GM15510 (cell line): ENCODE data around the gene COPS2.
A peak's percentile ranks its signal among the peaks of the same experiment; 100 is the strongest.

Experiments
- POLR2A ChIP-seq: IDR thresholded peaks from 3 replicates; pipeline ENCODE4 v1.6.1; 2011; ENCODE audit warnings: borderline replicate concordance; ENCODE audit not compliant: insufficient read length; ENCODE audit errors: extremely low read depth

Gene COPS2

DNA sequence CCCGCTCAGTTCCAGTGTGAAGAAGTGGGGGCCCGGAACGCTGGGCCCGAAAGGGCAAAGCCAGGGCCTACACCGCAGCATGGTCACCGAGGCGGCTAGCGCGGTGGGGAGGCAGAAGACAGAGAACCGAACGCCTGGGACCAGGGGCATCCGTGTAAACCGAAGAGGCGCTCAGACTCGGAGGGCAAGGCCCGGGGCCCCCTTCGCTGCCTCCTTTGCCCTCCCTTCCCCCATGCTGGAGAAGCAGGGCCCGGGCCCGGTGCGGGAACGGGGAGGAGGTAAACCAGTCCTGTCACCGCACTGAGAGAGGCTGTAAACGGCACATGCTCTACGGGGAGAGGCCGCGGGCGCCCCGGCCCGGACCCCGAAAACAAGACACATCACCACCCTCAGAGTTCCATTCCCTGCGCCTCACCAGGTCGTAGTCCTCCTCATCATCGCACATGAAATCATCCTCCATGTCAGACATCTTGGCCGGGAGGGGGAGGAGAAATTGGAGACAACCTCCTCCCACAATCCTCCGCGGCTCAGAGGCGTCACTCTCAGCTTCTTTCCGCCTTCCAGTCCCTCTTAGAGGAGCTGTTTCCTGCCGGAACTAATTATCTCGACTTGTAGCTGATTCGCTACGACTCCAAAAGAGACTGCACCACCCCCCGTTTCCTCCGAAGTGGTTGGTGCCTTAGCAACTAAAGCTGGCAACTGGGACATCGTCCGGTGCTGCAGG, at the start of gene COPS2:
Gene COPS2, minus strand, starts transcription at position 490 of the 724 bp plus-strand sequence. Its CDS starts 21 bp downstream, at position 469.
- peak; percentile 74 for TF ChIP-seq POLR2A

DNA sequence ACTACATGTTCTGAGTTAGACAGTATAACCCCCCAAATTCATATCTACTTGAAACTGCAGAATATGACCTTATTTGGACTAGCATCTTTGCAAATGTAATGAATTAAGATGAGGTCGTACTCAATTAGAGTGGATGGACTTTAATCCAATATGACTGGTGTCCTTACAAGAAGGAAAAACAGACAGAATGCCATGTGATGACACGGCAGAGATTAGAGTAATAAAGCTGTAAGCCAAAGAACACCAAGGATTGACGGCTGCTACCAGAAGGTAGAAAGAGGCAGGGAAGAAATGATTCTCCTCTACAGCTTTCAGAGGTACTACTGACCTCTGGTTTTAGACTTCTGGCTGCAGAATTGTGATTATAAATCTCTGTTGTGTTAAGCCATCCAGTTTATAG, 44.9 kb upstream of the COPS2 start:
- no peak for TF ChIP-seq POLR2A

DNA sequence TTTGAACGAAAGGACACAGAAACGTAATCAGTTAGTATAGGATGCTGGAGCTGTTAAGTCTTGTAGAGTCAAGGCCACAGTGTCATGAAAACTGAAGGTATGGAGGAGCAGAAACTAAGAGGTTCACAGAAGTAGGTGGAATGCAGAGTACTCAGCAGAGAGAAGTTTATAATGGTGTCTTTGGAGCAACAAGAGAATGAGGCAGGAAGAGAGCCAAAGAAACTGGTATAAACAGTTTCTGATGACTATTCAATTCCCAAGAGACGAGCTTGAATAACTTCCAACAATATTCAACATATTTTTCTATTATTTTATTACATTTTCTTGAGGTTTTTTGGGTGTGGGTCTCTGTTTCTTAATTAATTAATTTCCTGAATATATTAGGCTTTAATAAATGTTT, 44.3 kb upstream of the COPS2 start:
- no peak for TF ChIP-seq POLR2A

DNA sequence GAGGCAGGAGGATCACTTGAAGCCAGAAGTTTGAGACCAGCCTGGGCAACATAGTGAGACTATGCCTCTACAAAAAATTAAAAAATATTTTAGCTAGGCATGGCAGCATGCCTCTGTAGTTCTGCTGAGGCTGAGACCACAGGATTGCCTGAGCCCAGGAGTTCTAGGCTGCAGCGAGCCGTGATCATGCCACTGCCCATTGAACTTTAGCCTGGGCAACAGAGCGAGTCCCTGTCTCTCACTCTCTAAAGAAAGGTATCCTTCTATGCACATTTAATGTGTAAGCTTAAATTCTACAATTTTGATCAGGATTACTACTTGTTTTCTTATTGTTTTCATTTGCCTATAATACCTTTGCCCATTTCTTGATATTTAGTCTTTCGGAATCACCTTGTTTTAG, 41.5 kb upstream of the COPS2 start:
- TF ChIP-seq POLR2A, result no peak

DNA sequence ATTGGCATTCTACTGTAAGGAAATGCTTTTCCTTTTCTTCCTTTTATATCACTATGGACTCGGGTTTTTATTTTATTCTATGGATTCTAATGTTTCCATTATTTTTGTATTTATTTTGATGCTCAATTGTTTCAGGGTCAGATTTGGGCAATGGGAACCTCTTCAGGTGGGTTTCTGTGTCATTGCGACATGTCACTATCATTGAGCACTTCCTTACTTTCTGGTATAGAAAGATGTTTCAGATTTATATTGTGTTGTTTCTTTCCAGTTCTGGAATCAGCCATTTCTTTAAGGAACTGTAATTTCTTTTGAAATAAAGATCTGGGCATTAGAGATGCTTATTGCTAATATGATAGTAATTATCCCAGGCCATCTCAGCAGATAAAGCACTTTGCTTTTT, 36.5 kb upstream of the COPS2 start:
- no peak for TF ChIP-seq POLR2A

DNA sequence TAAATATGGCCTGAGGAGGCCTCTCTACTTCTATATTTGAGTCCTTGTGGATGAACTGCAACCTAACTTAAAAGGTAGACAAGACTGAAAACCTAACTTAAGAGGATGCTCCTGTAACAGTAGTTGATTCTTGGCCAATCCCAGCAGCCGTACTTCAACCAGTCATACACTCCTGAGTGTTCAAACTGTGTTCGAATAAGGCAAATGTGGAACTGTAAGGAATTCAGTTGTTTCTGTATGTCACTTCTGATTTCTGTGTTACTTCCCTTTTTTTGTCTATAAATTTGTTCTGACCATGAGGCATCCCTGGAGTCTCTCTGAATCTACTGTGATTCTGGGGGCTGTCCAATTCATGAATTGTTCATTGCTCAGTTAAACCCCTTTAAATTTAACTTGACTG, 35.2 kb upstream of the COPS2 start:
- TF ChIP-seq POLR2A, result no peak

DNA sequence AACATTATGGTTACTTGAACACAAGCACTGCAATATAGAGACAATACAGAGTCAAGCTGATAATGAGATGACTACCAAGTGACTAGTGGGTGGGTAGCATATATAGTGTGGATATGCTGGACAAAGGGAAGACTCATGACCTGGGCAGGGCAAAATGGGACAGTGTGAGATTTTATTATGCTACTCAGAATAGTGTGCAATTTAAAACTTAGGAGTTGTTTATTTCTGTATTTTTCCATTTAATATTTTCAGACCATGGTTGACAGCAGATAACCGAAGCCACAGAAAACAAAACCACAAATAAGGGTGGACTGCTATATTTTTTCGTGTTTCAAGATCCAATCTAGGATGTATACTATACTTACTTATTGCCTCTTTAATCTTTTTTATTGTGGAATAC, 34.2 kb upstream of the COPS2 start:
- no peak for TF ChIP-seq POLR2A

DNA sequence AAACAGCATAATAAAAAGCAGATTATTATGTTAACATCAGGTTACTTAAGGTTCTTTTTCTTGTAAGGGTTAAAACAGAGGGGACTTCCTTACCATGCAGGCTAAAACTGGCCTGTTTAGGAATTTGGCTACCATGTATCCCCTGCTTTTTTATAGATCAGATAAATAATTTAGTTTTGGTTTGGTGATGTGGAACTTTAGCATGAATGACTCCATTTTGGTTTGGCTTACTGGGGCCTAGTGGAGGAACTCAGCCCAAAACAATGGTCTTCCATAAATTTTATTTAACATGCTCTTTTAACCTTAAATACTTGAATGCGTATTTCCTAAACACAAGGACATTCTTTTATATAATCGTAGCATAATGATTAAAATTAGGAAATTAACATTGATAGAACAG, 33.5 kb upstream of the COPS2 start:
- TF ChIP-seq POLR2A, result no peak

DNA sequence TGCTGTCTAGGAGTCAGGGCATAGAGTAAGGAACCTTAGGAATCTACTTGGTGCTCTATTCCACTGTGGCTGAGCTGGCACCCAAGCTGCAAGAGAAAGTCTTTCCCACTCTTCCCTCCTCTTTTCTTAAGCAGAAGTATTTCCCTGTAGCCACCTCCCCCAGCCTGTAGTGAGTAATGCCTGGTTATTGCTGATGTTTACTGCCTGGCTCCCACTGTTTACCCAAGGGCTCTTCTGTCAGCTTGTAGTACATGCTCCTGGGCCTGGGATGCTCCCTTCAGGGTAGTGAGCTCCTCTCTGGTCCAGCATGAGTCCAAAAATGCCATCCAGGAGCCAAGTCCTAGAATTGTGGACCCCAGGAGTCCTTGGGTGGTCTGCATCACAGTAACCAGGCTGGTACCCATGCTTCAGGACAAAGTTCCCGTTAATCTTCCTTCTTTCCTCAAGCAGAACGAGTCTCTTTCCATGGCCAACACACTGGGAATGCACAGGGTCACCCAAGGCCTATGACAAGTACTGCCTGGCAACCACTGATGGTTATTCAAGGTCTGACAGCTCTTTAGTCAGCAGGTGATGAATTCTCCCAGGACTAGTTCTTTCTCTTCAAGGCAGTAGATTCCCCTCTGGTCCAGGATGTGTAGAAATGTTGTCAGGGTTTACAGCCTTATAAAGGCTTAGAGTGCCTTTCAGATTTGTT, 32.3 kb upstream of the COPS2 start:
- TF ChIP-seq POLR2A, result no peak

DNA sequence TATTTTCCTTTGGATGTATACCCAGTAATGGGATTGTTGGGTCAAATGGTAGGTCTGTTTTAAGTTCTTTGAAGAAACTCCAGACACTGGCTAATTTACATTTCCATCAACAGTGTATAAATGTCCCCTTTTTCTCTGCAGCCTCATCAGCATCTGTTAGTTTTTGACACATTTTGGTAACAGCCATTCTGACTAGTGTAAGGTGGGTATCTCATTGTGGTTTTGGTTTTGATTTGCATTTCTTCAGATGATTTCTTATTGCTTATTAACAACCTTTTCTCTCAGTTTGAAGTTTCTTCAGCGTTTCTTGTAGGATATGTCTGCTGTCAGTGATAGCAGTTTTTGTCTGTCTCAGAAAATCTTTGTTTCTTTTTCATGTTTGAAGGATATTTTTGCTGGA, 30.1 kb upstream of the COPS2 start:
- TF ChIP-seq POLR2A, result no peak

DNA sequence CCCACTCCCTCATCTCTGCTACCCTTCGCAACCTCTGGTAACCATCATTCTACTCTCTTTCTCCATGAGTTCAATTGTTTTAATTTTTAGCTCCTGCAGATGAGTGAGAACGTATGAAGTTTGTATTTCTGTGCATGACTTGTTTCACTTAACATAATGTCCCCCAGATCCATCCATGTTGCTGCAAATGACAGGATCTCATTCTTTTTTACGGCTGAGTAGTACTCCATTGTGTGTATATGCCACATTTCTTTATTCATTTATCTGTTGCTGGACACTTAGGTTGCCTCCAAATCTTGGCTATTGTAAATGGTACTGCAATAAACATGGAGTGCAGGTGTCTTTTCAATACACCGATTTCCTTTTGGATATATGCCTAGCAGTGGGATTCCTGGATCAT, 26.7 kb upstream of the COPS2 start:
- no peak for TF ChIP-seq POLR2A

DNA sequence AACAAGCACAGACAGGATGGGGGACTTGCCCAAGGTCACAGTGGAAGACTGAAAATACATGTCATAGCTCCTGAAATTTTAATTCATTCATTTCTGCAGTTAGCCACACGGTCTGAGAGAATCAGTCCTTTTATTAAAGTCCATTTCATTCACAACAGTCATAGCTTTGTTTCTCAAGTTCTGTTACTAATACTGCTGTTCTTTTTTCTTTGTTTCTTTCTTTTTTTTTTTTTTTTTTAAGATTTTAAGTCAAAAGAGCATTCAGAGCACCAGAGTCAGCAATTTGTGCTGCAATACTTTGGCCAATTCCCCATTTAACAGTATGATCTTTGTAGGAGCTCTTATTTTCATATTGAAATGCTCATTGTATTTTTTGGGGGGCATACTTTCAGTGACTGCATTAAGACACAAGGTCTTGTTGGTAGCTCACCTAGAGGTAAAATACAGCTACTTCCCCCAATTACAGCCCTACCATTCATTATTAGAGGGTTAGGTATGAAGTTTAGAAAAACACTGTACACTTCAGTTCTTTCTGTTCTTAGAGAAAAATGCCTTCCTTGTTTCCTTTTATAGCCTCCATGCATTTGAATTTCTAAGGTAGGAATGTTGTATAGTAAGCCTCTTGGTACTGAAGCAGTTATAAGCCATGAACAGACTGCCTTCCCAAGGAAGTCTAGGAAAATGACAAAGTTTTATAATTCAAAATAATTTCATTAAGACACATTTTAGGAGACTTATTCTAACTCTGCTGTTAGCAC, 24.2 kb upstream of the COPS2 start:
- no peak for TF ChIP-seq POLR2A

DNA sequence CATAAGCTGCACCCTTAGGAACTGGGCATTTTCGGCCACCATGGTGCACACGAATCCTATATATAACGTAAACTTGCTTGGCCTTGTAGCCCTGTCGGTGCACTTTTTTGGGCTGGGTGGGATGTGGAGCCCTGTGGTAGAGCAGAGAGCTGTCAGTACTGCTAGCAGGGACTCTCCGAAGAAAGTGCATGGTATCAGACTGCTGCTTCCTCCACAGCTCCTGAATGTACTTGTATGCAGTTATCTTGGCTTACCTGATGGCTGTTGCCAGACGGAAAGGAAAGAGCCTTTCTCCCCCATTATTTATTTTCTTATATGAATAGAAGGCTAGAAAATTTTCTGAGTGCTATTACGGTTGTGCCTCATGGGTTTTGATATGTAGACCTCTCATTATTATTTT, 23.1 kb upstream of the COPS2 start:
- TF ChIP-seq POLR2A, result no peak

DNA sequence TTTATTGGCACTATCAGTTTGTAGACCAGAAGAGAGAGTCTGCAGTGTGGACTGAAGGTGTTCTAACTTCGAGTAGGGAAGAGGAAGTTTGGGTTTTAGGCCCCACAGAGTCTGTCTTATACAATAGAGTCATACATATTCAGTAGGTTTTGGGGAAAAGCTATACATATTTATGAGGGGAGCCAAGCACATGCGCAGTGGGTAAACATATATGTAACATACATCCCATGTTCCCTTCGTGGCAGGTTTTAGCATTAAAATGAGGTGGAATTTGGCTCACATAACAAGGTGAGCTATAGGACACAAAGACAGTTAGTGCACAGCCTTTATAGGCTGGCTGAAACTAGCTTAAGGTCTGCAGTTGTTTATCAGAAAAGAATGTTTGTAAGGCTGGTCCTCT, 19.5 kb upstream of the COPS2 start:
- TF ChIP-seq POLR2A, result no peak

DNA sequence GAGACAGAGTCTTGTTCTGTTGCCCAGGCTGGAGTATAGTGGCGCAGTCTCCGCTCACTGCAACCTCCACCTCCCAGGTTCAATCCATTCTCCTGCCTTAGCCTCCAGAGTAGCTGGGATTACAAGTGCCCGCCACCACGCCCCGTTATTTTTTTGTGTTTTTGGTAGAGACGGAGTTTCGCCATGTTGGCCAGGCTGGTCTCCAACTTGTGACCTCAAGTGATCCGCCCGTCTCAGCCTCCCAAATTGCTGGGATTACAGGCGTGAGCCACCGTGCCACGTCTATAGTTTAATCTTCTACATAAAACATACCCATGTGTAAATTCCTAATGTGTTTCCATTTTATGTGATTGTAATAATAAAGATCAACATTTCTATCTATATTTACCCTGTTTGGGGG, 16.4 kb upstream of the COPS2 start:
- TF ChIP-seq POLR2A, result no peak
